GF-D8 (cell line): ENCODE data around the gene PRKCA.

ENCODE experiments used
- DNase-seq: peaks from one replicate; lab custom pipeline; 2025; lab: John Stamatoyannopoulos, UW

PRKCA gene

GRCh38 chr17:66625311-66625767 is 322.9 kb downstream of the PRKCA start:
- DNase-seq, result peak; percentile 12

- DNase-seq, result no peak
These were observed 325.6 kb downstream of the PRKCA start for GRCh38 chr17:66627985-66628384.

- DNase-seq, result no peak
These were observed 327.3 kb downstream of the PRKCA start for GRCh38 chr17:66629762-66630161.

GRCh38 chr17:66630379-66630778 is 328.0 kb downstream of the PRKCA start:
- no peak for DNase-seq

- DNase-seq, result no peak
These were observed 328.5 kb downstream of the PRKCA start for GRCh38 chr17:66630828-66631472.

- no peak for DNase-seq
These were observed 330.3 kb downstream of the PRKCA start for GRCh38 chr17:66632731-66633130.

- DNase-seq, result peak; percentile 22
These were observed 331.0 kb downstream of the PRKCA start for GRCh38 chr17:66633317-66633965.

GRCh38 chr17:66634193-66634592 is 331.8 kb downstream of the PRKCA start:
- no peak for DNase-seq

- no peak for DNase-seq
These were observed 333.1 kb downstream of the PRKCA start for GRCh38 chr17:66635386-66636045.

- no peak for DNase-seq
These were observed 333.7 kb downstream of the PRKCA start for GRCh38 chr17:66636111-66636510.

GRCh38 chr17:66637491-66637890 is 335.1 kb downstream of the PRKCA start:
- DNase-seq, result no peak

GRCh38 chr17:66638707-66639479 is 336.5 kb downstream of the PRKCA start:
- no peak for DNase-seq

GRCh38 chr17:66643815-66644710 is 341.6 kb downstream of the PRKCA start:
- no peak for DNase-seq

GRCh38 chr17:66645259-66645658 is 342.8 kb downstream of the PRKCA start:
- DNase-seq, result no peak

- no peak for DNase-seq
These were observed 345.1 kb downstream of the PRKCA start for GRCh38 chr17:66647391-66647983.

GRCh38 chr17:66649818-66650543 is 347.6 kb downstream of the PRKCA start:
- no peak for DNase-seq

GRCh38 chr17:66650544-66650877 is 348.1 kb downstream of the PRKCA start:
- no peak for DNase-seq

- no peak for DNase-seq
These were observed 350.6 kb downstream of the PRKCA start for GRCh38 chr17:66652840-66653507.

GRCh38 chr17:66654106-66654740 is 351.8 kb downstream of the PRKCA start:
- no peak for DNase-seq
